Cerebellar cortex (tissue), 1 donor: ENCODE measurements around the gene STIM1.
"Not testable (repeated sequence)": the region's sequence is repeated elsewhere in the genome, so short reads cannot be mapped to it uniquely, and the experiment has no call there.

Experiments used
- DNase-seq: peaks from one replicate; pipeline ENCODE4 v3.0.0-alpha.2; 2015; ENCODE audit warnings: low spot score

The STIM1 gene

GRCh38 chr11:3855808-3856491 is 486 bp downstream of the STIM1 start:
- DNase-seq, result peak; percentile 46

GRCh38 chr11:3856856-3857553 is 1.5 kb downstream of the STIM1 start:
- no peak for DNase-seq

GRCh38 chr11:3857628-3858027 is 2.2 kb downstream of the STIM1 start:
- DNase-seq, result no peak

GRCh38 chr11:3859373-3859881 is 4.0 kb downstream of the STIM1 start:
- peak; percentile 58 for DNase-seq

GRCh38 chr11:3860375-3860774 is 4.9 kb downstream of the STIM1 start:
- DNase-seq, result no peak

- DNase-seq, result not testable (repeated sequence)
Measured at GRCh38 chr11:3860898-3861393, 5.5 kb downstream of the STIM1 start.

GRCh38 chr11:3861683-3862082 is 6.2 kb downstream of the STIM1 start:
- DNase-seq, result no peak

GRCh38 chr11:3865388-3866193 is 10.1 kb downstream of the STIM1 start:
- no peak for DNase-seq

- DNase-seq, result no peak
Measured at GRCh38 chr11:3866206-3866605, 10.7 kb downstream of the STIM1 start.

- DNase-seq, result no peak
Measured at GRCh38 chr11:3866836-3867208, 11.4 kb downstream of the STIM1 start.

- DNase-seq, result no peak
Measured at GRCh38 chr11:3867209-3868091, 12.0 kb downstream of the STIM1 start.

GRCh38 chr11:3873712-3874349 is 18.4 kb downstream of the STIM1 start:
- DNase-seq, result no peak

GRCh38 chr11:3876613-3877012 is 21.1 kb downstream of the STIM1 start:
- DNase-seq, result no peak

- DNase-seq, result no peak
Measured at GRCh38 chr11:3877364-3878257, 22.1 kb downstream of the STIM1 start.

- no peak for DNase-seq
Measured at GRCh38 chr11:3878258-3878584, 22.8 kb downstream of the STIM1 start.

GRCh38 chr11:3879216-3879966 is 23.9 kb downstream of the STIM1 start:
- no peak for DNase-seq

- DNase-seq, result no peak
Measured at GRCh38 chr11:3879967-3880542, 24.6 kb downstream of the STIM1 start.

GRCh38 chr11:3880724-3881123 is 25.3 kb downstream of the STIM1 start:
- DNase-seq, result no peak

GRCh38 chr11:3882655-3883054 is 27.2 kb downstream of the STIM1 start:
- DNase-seq, result no peak
